ENCODE results near the gene ZNF575. TPM values are rescaled to one million over a fixed set of nuclear protein-coding genes. Genes with fewer than 3 reads are reported as not detected.

ZNF575 gene
- total and polyA plus RNA-seq, 2 donors (not counting 3 experiments of a cell fraction or from before 2014, with no cell fraction given), result 0.57 to 3.0 TPM

DNA sequence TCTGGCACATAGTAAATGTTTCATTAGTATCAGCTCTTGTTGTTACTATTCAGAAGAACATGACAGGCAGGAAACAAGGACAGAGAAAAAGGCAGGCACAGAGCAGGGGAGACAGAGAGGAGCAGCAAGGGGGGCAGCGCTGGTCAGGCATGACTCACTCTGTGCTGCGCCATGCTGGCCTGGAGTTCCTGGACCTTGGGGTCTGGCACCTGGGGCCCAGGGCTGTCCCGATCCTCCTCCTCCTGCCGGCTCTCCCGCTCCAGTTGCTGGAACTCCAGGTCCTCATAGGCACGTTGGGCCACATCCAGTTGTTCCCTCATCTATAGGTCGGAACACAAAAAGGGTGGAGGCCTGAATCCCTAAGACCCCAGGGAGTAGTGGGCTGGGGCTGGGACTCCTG is 36.0 kb upstream of the ZNF575 start:
- H3K27me3 ChIP-seq (ENCODE audit: control insufficient read depth in 2 of 2, insufficient read depth in 2 of 2, low read length in 2 of 2), result no peaks in the 10 kb centered on the region
- no peak overlapping the region for H2AFZ ChIP-seq (ENCODE audit: low read depth, low read length)
- no peaks in the 10 kb centered on the region for H3K79me2 ChIP-seq (ENCODE audit: control insufficient read depth, insufficient read depth, low read length)
- no peaks in the 10 kb centered on the region for H3K9me3 ChIP-seq (replicated peaks; ENCODE audit: control insufficient read depth, insufficient read depth, low read length)
- ChIA-PET POLR2A (no interaction called here), CTCF (interaction anchor here (1.2 to 3.4 kb wide), 2 partner anchors 22 to 50 kb away, joined by 3 to 14 read pairs; no protein-coding TSS in a partner anchor)
- TF ChIP-seq POLR2A (IDR thresholded peaks at IDR 0.05; ENCODE audit: low read depth, low read length) (no peak), JUN (IDR thresholded peaks at IDR 0.05; ENCODE audit: borderline replicate concordance, insufficient read depth, insufficient read length, low read depth) (no peak), GATA2 (IDR thresholded peaks at IDR 0.05; ENCODE audit: insufficient read depth, insufficient read length, low read depth, low read length) (no peak), POLR2AphosphoS5 (IDR thresholded peaks at IDR 0.05; ENCODE audit: insufficient read depth, low read depth, low read length) (no peak), FOS (IDR thresholded peaks at IDR 0.05; ENCODE audit: borderline replicate concordance, insufficient read depth, low read length) (no peak), EZH2 (IDR thresholded peaks at IDR 0.05; ENCODE audit: borderline replicate concordance, low read depth, low read length, severe bottlenecking) (no peak), MYC (IDR thresholded peaks at IDR 0.05; ENCODE audit: low read depth, low read length) (no peak)
- TF ChIP-seq, protein P1, sequence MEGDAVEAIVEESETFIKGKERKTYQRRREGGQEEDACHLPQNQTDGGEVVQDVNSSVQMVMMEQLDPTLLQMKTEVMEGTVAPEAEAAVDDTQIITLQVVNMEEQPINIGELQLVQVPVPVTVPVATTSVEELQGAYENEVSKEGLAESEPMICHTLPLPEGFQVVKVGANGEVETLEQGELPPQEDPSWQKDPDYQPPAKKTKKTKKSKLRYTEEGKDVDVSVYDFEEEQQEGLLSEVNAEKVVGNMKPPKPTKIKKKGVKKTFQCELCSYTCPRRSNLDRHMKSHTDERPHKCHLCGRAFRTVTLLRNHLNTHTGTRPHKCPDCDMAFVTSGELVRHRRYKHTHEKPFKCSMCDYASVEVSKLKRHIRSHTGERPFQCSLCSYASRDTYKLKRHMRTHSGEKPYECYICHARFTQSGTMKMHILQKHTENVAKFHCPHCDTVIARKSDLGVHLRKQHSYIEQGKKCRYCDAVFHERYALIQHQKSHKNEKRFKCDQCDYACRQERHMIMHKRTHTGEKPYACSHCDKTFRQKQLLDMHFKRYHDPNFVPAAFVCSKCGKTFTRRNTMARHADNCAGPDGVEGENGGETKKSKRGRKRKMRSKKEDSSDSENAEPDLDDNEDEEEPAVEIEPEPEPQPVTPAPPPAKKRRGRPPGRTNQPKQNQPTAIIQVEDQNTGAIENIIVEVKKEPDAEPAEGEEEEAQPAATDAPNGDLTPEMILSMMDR (IDR thresholded peaks at IDR 0.05; ENCODE audit: extremely low read depth in 1 of 2, insufficient read depth in 1 of 2, low read depth in 1 of 2, low read length in 2 of 2), result no peak
- TF ChIP-seq, protein P2, sequence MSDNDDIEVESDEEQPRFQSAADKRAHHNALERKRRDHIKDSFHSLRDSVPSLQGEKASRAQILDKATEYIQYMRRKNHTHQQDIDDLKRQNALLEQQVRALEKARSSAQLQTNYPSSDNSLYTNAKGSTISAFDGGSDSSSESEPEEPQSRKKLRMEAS (IDR thresholded peaks at IDR 0.05; ENCODE audit: insufficient read depth, insufficient read length), result no peak
- H4K20me1 ChIP-seq (replicated peaks; ENCODE audit: control insufficient read depth, extremely low read depth, insufficient read depth, low read length), result no peaks in the 10 kb centered on the region
- no peaks in the 10 kb centered on the region for H3K9me1 ChIP-seq (replicated peaks; ENCODE audit: control insufficient read depth, extremely low read depth, insufficient read depth, low read length)
- intact Hi-C loops (cut with micrococcal nuclease), result no loop called here
- H3K4me3 ChIP-seq (replicated peaks in 1 of 3; ENCODE audit: insufficient read depth in 1 of 3, low read depth in 1 of 3, low read length in 3 of 3), result no peak overlapping the region
- peaks cover 0 to 6% of the 10 kb centered on the region in 2 experiments for H3K36me3 ChIP-seq (ENCODE audit: control insufficient read depth in 2 of 2, extremely low read depth in 1 of 2, insufficient read depth in 2 of 2, low read length in 2 of 2)
- H3K4me1 ChIP-seq (ENCODE audit: control insufficient read depth, extremely low read depth, insufficient read depth, low read length), result no peaks in the 10 kb centered on the region
- no peak overlapping the region for H3K4me2 ChIP-seq (ENCODE audit: insufficient read depth, low read length)
- H3K9ac ChIP-seq (replicated peaks; ENCODE audit: extremely low read depth, insufficient read depth, low read length), result no peak overlapping the region
- no peak overlapping the region for H3K27ac ChIP-seq (ENCODE audit: insufficient read depth, low read depth, low read length)
- no TSS peak for BruUV-seq (replicated peaks)
- FAIRE-seq, result no peak
- dilution Hi-C loops (cut with MboI; ENCODE audit: extremely low pct_ligation_motif_present, low sequenced_read_pairs), result no loop called here
- DNase-seq (ENCODE audit: low read depth, low spot score), result no peak

All from endothelial cell of umbilical vein (primary cell).